ENCODE results near the gene UCK1.

The UCK1 gene

GRCh38 chr9:131530920-131531832, at the start of gene UCK1:
TSS of gene UCK1 (minus strand) at chr9:131531263. CDS start at chr9:131531174, 89 bp downstream.
- DNase-seq, result peak; percentile 77

DNA sequence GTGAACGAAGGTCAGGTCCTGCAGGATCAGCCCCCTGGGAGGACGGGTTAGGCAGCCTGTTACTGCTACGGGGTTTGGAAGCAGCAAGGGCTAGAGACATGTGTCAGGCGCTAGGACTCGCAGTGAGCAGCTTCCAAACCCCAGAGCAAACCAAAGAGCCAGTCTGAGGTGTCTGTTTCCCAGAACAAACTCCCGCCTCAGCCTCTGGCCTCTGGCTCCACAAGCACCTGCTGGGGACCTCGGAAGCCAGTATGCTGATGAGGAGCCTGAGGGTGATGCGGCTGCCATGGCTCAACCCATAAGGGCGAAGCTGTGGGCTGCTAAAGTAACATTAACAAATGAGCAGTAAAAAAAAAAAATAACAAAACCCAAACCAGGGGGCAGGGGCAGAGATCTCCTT, 49.3 kb upstream of the UCK1 start:
- no peak for DNase-seq

DNA sequence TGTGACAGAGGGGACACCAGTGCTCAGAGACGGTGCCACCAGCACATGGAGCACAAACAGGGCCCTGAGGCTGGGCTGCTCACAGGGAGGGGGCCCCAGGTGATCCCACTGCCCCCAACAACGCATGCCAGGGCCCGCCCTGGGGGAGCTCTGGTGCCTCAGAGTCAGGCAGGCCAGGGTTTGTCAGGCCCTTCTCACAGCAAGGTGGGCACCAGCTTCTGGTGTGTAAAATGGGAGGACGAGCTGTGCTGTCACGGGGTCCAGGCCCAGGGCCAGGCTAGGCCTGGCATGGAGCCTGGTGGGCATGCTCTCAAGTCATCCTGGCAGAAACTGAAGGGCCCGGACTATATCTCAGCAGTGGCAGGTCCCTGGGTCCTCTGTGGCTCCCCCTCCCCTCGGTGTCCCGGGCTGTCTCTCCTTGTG, 48.7 kb upstream of the UCK1 start:
- no peak for DNase-seq

GRCh38 chr9:131578731-131579504, 47.9 kb upstream of the UCK1 start:
- DNase-seq, result peak; percentile 57

DNA sequence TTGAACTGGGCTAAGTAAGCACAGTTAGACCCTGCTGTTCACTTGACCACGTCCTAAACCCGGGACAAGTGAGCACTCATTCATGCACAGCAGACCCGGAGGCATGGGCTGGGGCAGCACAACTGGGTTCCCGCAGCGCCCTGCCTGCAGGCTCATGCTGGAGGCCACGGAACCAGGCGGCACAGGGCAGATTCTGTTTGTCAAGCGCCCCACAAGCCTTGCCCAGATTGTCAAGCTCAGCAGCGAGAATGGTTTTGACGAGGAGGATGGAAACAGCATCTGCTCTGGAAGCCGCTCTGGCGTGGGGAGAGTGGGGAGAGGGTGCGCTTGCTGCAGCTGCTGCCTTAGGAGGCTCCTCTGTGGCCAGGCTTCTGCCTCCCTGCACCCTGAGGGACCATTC, 47.0 kb upstream of the UCK1 start:
- no peak for DNase-seq

GRCh38 chr9:131577005-131578000, 46.2 kb upstream of the UCK1 start:
- DNase-seq, result no peak

GRCh38 chr9:131575946-131576853, 45.1 kb upstream of the UCK1 start:
- DNase-seq, result no peak

- no peak for DNase-seq
Observed at GRCh38 chr9:131574730-131575640, 43.9 kb upstream of the UCK1 start.

GRCh38 chr9:131567910-131568309, 36.8 kb upstream of the UCK1 start:
- no peak for DNase-seq

DNA sequence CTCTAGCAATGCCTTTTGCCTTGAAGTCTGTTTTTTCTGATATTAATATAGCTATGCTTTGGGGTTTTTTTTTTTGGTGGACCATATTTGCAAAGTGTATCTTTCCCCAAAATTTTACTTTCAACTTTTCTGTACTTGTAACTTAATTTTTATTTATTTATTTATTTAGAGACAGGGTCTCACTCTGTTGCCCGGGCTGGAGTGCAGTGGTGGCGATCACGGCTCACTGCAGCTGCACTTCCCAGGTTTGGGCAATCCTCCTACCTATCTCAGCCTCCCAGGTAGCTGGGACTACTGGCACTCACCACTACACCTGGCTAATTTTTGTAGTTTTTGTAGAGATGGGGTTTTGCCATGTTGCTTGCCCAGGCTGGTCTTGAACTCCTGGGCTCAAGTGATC, 35.1 kb upstream of the UCK1 start:
- no peak for DNase-seq

DNA sequence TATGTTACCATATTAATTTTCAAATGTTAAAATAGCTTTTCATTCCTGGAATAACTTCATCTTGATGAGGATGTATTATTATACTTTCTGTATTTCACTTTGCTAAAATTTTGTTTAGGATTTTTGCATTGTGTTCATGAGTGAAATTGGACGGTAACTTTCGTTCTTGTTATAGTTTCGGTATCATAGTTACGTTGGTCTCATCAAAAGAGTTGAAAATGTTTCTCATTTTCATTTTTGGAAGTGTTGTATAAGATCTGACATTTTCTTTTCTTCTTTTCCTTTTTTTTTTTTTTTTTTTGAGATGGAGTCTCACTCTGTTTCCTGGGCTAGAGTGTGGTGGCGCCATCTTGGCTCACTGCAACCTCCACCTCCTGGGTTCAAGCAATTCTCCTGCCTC, 34.3 kb upstream of the UCK1 start:
- DNase-seq, result no peak

- no peak for DNase-seq
Observed at GRCh38 chr9:131562032-131562959, 31.2 kb upstream of the UCK1 start.

DNA sequence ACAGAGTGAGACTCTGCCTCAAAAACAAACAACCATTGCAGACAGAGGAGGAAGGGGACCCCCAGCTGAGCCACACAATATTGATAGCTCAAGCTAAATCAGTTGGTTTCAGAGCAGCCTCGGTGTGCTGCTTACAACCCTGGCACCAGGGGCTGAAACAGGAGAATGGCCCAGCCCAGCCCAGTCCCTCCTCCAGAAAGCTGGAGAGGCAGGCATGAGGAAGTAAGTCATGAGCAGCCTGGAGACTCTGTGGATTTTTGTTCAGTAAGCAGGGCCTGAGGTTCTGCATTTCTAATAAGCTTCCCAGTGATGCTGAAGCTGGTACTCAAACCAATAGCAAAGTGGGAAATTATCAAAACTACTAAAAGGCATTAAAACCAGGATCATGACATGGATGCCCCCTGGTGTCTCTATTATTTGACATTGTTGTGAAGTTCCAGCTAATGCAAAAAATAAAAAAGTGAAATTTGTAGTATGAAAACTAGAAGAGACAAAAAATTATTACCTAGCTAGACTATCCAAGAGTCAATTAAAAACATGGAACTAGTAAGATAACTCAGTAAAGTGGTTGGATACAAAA, 28.4 kb upstream of the UCK1 start:
- DNase-seq, result no peak

DNA sequence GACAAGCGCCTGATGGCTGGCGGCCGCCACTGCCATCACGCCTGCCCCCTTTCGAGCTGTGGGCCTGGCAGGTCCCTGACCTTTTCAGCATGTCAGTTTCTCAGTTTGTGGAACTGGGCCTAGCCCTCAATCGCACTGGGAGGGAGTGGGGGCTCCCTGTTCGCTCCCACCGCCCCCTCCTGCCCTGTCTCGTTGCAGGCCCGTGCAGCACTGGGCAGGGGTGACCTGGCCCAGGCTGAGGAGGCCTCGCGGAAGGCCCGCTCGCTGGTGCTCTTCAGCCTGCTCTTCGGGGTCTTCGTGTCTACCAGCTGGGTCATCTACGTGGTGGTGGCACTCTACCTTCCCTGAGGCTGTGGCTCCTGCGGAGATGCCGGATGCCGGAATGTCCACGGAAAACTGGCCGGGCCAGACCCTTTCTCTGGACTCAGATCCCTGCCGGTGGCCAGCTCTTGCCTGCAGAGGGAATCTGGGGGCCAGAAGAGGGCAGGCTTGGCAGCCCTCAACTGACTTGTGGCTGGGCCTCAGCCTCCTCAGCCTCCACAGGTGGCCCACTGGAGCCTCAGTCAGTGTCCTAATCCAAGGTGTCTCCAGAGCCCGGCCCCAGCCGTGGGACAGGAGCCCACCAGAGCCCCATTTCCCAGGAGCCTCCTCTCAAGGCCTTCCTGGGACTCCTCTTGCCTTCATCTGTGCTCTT, 26.9 kb upstream of the UCK1 start:
- no peak for DNase-seq

- no peak for DNase-seq
Observed at GRCh38 chr9:131555841-131556673, 25.0 kb upstream of the UCK1 start.

- no peak for DNase-seq
Observed at GRCh38 chr9:131554843-131555351, 23.8 kb upstream of the UCK1 start.

Measured in CD4-positive, alpha-beta T cell treated with Interleukin-10 for 1 hour (primary cell).